ENCODE measurements around the gene HOXC6. TPM values are rescaled to one million over a fixed set of nuclear protein-coding genes. Genes with fewer than 3 reads are reported as not detected.

HOXC6 gene
- total RNA-seq, 2 experiments from 2014 or later, result not detected

DNA sequence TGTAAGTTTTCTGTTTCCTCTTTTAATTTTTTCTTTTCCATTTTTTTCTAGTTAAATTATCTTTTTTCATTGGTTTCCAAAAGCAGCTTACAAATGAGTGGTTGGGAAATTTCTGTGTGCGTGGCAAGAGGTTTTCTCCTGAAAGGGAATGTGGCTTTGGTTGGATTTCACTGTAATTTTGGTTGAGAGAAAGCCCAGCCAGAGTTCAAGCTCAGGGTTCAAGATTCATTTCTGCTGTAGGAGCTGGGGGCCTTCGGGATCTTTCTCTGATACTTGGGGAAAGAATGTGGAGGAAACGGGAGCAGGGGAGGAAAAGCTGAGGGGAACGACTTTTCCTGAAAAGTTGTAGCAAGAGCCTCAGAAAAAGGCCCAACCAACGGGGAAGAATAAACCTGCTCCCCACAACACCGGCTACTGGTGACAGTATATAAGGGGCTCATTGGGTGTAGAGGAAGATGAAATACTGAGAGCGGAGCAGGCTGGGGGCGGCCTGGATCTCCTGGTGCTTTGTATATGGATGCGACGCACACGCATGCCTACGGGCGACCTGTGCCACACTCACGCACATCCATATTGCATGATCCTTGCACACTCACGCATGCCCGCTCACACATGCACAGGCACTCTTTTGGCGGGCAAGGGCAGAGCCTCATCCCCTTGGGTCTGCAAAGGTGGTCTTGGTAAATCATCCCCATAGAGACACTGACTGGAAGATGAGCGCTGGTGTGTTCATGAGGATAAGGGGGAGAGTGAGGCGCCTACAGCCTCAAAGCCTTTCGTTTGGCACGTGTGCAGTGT lies 41.4 kb upstream of the HOXC6 start:
- Mint-ChIP-seq H3K27me3 (peaks cover 90% of the 10 kb centered on the region), H3K9me3 (no peaks in the 10 kb centered on the region), H3K4me3 (no peak overlapping the region), H3K36me3 (ENCODE audit: low read depth) (no peaks in the 10 kb centered on the region), H3K27ac (no peak overlapping the region), H3K4me1 (ENCODE audit: low read depth) (peaks cover 29% of the 10 kb centered on the region)
- ChIA-PET POLR2A (interaction anchor here (1.0 to 2.4 kb wide), 3 partner anchors 9 to 20 kb away, joined by 3 to 9 read pairs (median 3); partner anchors contain the start of gene HOXC9), CTCF (interaction anchor here (1.2 to 5.8 kb wide), 13 partner anchors 11 to 230 kb away, joined by 4 to 58 read pairs (median 25); partner anchors contain the start of genes HOXC5, HOXC8, HOXC9 and SMUG1)
- intact Hi-C loops (cut with micrococcal nuclease), result loop anchor here (5.0 kb wide), 1 partner anchor 40 kb away; the partner anchor contains the start of gene HOXC6
- TF ChIP-seq, protein P1, sequence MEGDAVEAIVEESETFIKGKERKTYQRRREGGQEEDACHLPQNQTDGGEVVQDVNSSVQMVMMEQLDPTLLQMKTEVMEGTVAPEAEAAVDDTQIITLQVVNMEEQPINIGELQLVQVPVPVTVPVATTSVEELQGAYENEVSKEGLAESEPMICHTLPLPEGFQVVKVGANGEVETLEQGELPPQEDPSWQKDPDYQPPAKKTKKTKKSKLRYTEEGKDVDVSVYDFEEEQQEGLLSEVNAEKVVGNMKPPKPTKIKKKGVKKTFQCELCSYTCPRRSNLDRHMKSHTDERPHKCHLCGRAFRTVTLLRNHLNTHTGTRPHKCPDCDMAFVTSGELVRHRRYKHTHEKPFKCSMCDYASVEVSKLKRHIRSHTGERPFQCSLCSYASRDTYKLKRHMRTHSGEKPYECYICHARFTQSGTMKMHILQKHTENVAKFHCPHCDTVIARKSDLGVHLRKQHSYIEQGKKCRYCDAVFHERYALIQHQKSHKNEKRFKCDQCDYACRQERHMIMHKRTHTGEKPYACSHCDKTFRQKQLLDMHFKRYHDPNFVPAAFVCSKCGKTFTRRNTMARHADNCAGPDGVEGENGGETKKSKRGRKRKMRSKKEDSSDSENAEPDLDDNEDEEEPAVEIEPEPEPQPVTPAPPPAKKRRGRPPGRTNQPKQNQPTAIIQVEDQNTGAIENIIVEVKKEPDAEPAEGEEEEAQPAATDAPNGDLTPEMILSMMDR (IDR thresholded peaks at IDR 0.05), result no peak
- ATAC-seq, result no peak
- DNase-seq, result no peak

DNA sequence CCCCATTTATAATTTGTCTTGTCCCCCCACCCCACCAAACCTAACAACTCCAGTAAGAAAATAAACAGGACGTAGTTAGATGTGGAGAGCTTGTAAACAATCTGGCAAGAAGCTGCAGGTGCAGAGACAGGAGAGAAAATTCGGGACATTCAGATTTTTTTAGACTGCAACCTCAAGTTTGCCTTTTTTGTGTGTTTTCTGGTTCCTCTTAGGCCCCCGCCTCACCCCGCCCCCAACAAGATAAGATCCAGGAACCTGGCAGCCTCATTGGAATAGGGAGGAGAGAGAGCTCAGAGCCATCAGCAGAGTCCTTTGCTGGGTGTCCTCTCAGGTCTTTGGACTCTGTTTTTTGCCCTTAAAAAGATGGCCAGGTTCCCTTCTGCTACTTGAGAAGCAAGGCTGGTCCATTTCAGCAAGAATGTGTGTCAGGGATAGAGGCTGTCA lies 40.4 kb upstream of the HOXC6 start:
- DNase-seq, result no peak
- Mint-ChIP-seq H3K36me3 (ENCODE audit: low read depth) (no peaks in the 10 kb centered on the region), H3K27me3 (peaks cover 90% of the 10 kb centered on the region), H3K27ac (no peak overlapping the region), H3K4me1 (ENCODE audit: low read depth) (peaks cover 33% of the 10 kb centered on the region), H3K4me3 (no peak overlapping the region), H3K9me3 (no peaks in the 10 kb centered on the region)
- CTCF ChIA-PET, result interaction anchor here (0.9 to 5.8 kb wide), 17 partner anchors 11 to 242 kb away, joined by 3 to 58 read pairs (median 4); partner anchors contain the start of genes HOXC5, HOXC8 and HOXC9
- TF ChIP-seq, protein P1 (IDR thresholded peaks at IDR 0.05), result no peak
- ATAC-seq, result no peak
- POLR2A ChIA-PET, result no interaction called here
- intact Hi-C loops (cut with micrococcal nuclease), result loop anchor here (5.0 kb wide), 1 partner anchor 39 kb away; the partner anchor contains the start of gene HOXC6

DNA sequence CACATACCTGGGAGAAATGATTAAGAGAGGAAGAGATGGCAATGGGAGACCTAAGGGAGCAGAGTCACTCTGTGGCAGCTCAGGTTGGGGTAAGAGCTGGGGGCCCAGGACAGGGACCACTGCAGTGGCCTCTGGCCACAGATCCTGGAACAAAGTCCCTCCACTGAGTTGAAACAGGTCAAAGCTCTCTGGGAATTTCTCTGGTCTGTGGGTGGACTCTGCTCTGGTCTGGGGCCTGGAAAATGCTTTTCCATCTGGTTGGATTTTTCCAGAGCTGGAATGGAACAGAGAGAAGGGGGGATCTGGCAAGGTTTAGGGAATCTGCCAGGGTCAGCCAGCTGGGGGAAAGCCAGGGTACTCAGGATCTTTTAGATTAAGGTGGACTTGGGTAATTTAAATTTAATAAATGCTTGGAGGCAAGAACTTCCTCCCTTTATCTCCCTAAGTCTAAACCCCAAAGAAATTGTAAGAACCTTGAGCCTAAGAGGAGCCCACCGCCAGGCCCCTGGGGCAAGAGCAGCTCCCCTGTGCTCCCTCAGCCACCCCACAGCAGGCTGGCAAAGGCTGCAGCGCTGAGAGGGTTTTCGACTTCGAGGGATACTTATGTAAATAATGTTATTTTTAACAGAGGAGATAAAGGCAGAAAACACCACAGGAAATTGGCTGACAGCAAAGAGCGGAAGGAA lies 39.6 kb upstream of the HOXC6 start:
- Mint-ChIP-seq H3K9me3 (no peaks in the 10 kb centered on the region), H3K4me1 (ENCODE audit: low read depth) (peaks cover 33% of the 10 kb centered on the region), H3K27ac (no peak overlapping the region), H3K4me3 (no peak overlapping the region), H3K27me3 (peaks cover 90% of the 10 kb centered on the region), H3K36me3 (ENCODE audit: low read depth) (no peaks in the 10 kb centered on the region)
- ATAC-seq (no peak), DNase-seq (no peak)
- CTCF ChIA-PET, result interaction anchor here (0.8 to 5.8 kb wide), 18 partner anchors 11 to 243 kb away, joined by 3 to 58 read pairs (median 4); partner anchors contain the start of genes HOXC5, HOXC8 and HOXC9
- TF ChIP-seq, protein P1 (IDR thresholded peaks at IDR 0.05), result no peak
- POLR2A ChIA-PET, result no interaction called here
- intact Hi-C loops (cut with micrococcal nuclease), result loop anchor here (5.0 kb wide), 1 partner anchor 39 kb away; the partner anchor contains the start of gene HOXC6

DNA sequence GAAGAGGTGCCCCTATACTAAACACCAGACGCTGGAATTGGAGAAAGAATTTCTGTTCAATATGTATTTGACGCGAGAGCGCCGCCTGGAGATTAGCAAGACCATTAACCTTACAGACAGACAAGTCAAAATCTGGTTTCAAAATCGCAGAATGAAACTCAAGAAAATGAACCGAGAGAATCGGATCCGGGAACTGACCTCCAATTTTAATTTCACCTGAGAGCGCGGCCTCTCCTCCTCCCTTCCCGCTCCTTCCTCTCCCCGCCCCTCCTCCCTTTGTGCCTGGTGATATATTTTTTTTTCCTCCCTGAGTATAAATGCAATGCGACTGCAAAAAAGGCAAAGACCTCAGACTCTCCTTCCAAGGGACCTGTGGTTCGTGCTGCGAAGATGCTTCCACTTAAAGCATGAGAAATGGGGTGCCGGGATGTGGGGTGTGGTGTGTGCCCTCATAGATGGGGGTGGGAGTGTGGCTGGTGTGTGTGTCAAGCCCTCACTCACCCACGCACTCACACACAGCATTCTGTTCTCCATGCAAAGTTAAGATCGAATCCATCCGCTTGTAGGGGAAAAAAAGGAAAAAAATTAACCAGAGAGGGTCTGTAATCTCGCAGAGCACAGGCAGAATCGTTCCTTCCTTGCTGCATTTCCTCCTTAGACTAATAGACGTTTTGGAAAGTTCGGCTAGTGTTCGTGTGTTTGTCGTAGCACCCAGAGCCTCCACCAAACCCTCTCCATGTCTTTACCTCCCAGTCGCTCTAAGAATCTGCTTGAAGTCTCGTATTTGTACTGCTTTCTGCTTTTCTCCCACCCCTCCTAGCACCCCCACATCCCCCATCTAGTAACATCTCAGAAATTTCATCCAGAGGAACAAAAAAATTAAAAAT lies 38.8 kb upstream of the HOXC6 start:
- no peak for ATAC-seq
- ChIA-PET CTCF (interaction anchor here (0.7 to 5.8 kb wide), 14 partner anchors 9 to 243 kb away, joined by 3 to 58 read pairs (median 4); partner anchors contain the start of gene HOXC9), POLR2A (no interaction called here)
- H3K4me3 Mint-ChIP-seq, result no peak overlapping the region
- intact Hi-C loops (cut with micrococcal nuclease), result loop anchor here (5.0 kb wide), 2 partner anchors 32 to 38 kb away; partner anchors contain the start of gene HOXC6
- peaks cover 2% of the 10 kb centered on the region for H3K36me3 Mint-ChIP-seq (ENCODE audit: low read depth)
- DNase-seq, result peak; percentile 62
- H3K27ac Mint-ChIP-seq, result no peak overlapping the region
- no peaks in the 10 kb centered on the region for H3K9me3 Mint-ChIP-seq
- peaks cover 38% of the 10 kb centered on the region for H3K4me1 Mint-ChIP-seq (ENCODE audit: low read depth)
- peaks cover 93% of the 10 kb centered on the region for H3K27me3 Mint-ChIP-seq
- TF ChIP-seq, protein P1 (IDR thresholded peaks at IDR 0.05), result peak; percentile 44
